HepG2 (cell line): ENCODE measurements around the gene HYCC2. TPM values are rescaled to one million over a fixed set of nuclear protein-coding genes. Genes with fewer than 3 reads are reported as not detected.

ENCODE experiments used
- FOXA1 ChIP-seq, 2 experiments: fragments of 450-650 bp in 1 of 2; sonication (generic) in 1 of 2; formaldehyde crosslinking in 1 of 2; IDR thresholded peaks; 2 replicates each; pipeline versions ENCODE4 v1.4.0 to v1.6.1; 2016 to 2020; ENCODE audit warnings: missing genetic modification reagents in 1 of 2
- FOXK2 ChIP-seq: fragments of 450-650 bp; IDR thresholded peaks from 2 replicates; pipeline ENCODE4 v1.6.1; 2016
- GTF2F1 ChIP-seq: fragments of 150-350 bp; IDR thresholded peaks from 2 replicates; pipeline ENCODE4 v1.6.1; 2014; ENCODE audit warnings: low read length
- KLF9 ChIP-seq: IDR thresholded peaks from 2 replicates; pipeline ENCODE4 v1.6.1; 2016; ENCODE audit warnings: low read depth
- NFE2L1 ChIP-seq: sonication (generic); formaldehyde crosslinking; IDR thresholded peaks from 2 replicates; pipeline ENCODE4 v1.4.0; 2020; ENCODE audit warnings: missing genetic modification reagents, mild to moderate bottlenecking, borderline replicate concordance
- NFIC ChIP-seq: IDR thresholded peaks from 2 replicates; pipeline ENCODE4 v1.6.1; 2012; ENCODE audit warnings: mild to moderate bottlenecking, low read length, inconsistent platforms
- RARA ChIP-seq: IDR thresholded peaks from 2 replicates; pipeline ENCODE4 v1.6.1; 2016; ENCODE audit warnings: missing genetic modification reagents, missing compliant biosample characterization
- SNAI1 ChIP-seq: sonication (generic); formaldehyde crosslinking; IDR thresholded peaks from 2 replicates; pipeline ENCODE4 v1.5.0; 2020; ENCODE audit warnings: mild to moderate bottlenecking, missing genetic modification reagents, borderline replicate concordance
- TGIF2 ChIP-seq: IDR thresholded peaks from 2 replicates; pipeline ENCODE4 v1.6.1; 2016; ENCODE audit warnings: control low read depth, missing compliant biosample characterization
- ZFP82 ChIP-seq: sonication (generic); formaldehyde crosslinking; IDR thresholded peaks from 2 replicates; pipeline ENCODE4 v1.5.1; 2020; ENCODE audit warnings: mild to moderate bottlenecking, missing genetic modification reagents, borderline replicate concordance
- ZNF484 ChIP-seq: sonication (generic); formaldehyde crosslinking; IDR thresholded peaks from 2 replicates; pipeline ENCODE4 v1.5.1; 2020; ENCODE audit warnings: mild to moderate bottlenecking, low read depth, missing genetic modification reagents, borderline replicate concordance
- ZNF569 ChIP-seq: sonication (generic); formaldehyde crosslinking; IDR thresholded peaks from 2 replicates; pipeline ENCODE4 v1.5.0; 2020; ENCODE audit warnings: mild to moderate bottlenecking, missing genetic modification reagents, moderate library complexity, borderline replicate concordance
- ZNF572 ChIP-seq: sonication (generic); formaldehyde crosslinking; IDR thresholded peaks from 2 replicates; pipeline ENCODE4 v1.5.1; 2020; ENCODE audit warnings: mild to moderate bottlenecking, missing genetic modification reagents
- ZNF616 ChIP-seq: sonication (generic); formaldehyde crosslinking; IDR thresholded peaks from 2 replicates; pipeline ENCODE4 v1.5.0; 2020; ENCODE audit warnings: low read depth, mild to moderate bottlenecking, missing genetic modification reagents
- ZNF670 ChIP-seq: sonication (generic); formaldehyde crosslinking; IDR thresholded peaks from 2 replicates; pipeline ENCODE4 v1.8.0; 2022; ENCODE audit warnings: mild to moderate bottlenecking, missing genetic modification reagents, borderline replicate concordance
- ZNF724P ChIP-seq: sonication (generic); formaldehyde crosslinking; IDR thresholded peaks from 2 replicates; pipeline ENCODE4 v1.8.0; 2022; ENCODE audit warnings: missing genetic modification reagents, borderline replicate concordance
- polyA plus RNA-seq, 8 experiments: library from polyadenylated mRNA; depleted of rRNA in 3 of 8; stranded (reverse) in 7 of 8; unstranded in 1 of 8; fragments of >200 nt; fragmentation: Illumina TruSeq in 4 of 8; extraction: Trizol in 4 of 8; gene quantifications; 2 replicates each; pipeline versions ENCODE4 v1.2.1 to v1.2.3, GENCODE V29; 2011 to 2016; ENCODE audit warnings: low read depth in 4 of 8, missing spikeins in 1 of 8, mixed read lengths in 1 of 8; ENCODE audit not compliant: insufficient read depth in 1 of 8
- total RNA-seq, 5 experiments: library from RNA; depleted of rRNA; stranded (reverse); fragments of >200 nt; fragmentation: Illumina TruSeq; extraction: Trizol; gene quantifications; 2 replicates each; pipeline ENCODE4 v1.2.3, GENCODE V29; 2016; ENCODE audit warnings: low read depth in 1 of 5
- TF ChIP-seq, protein P1 (sequence below): sonication (generic); formaldehyde crosslinking; IDR thresholded peaks from 2 replicates; pipeline ENCODE4 v1.9.0; 2021; ENCODE audit warnings: mild to moderate bottlenecking, missing genetic modification reagents
- TF ChIP-seq, protein P2 (sequence below): conservative IDR thresholded peaks from 2 replicates; pipeline ENCODE4 v1.6.1; 2018; ENCODE audit warnings: missing genetic modification reagents
- TF ChIP-seq, protein P3 (sequence below): fragments of 450-650 bp; IDR thresholded peaks from 2 replicates; pipeline ENCODE4 v1.6.1; 2017
- TF ChIP-seq, protein P4 (sequence below): sonication (generic); formaldehyde crosslinking; IDR thresholded peaks from 2 replicates; pipeline ENCODE4 v1.4.0; 2020; ENCODE audit warnings: missing genetic modification reagents

HYCC2 gene
- total and polyA plus RNA-seq, 2 of the 13 experiments (the other 11 are each of a cell fraction or from before 2014, with no cell fraction given), result 4.7 to 13.9 TPM

DNA sequence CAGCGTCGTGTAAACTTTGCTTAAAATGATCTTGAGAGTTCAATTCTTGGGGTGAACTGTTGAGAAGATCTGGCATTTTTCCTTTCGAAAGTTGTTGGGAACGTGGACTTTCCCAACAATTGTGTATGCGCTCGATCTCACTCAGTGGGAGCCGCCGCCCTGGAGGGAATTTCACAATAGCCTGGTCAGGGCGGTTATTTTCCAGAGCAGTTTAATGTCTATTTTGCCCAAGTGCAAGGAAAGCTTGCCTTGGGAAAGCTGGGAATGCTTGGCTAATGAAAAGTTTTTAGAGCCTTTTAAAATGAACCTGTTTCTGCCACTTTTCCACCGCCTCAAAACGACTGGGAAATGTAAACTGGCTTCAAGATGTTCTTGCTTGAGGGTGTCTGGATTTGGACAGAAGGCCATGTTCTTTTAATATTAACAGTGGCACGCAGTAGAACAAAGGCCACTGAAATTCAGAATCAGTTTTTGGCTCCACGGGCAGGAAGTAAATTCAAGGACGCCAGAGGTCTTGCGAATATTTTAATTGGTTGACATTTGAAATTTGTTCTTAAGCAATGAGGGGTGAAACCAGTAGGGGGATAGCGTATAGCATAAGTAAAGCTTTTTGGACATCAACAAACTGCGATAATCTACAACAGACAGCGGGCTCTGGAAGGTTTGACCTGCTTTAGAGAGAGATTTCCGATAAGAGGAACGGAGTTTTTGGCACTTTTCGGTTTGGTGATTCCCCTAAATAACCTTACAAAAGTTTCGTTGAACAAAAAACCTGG lies 45.7 kb upstream of the HYCC2 start (continued):
- TF ChIP-seq, protein P1, sequence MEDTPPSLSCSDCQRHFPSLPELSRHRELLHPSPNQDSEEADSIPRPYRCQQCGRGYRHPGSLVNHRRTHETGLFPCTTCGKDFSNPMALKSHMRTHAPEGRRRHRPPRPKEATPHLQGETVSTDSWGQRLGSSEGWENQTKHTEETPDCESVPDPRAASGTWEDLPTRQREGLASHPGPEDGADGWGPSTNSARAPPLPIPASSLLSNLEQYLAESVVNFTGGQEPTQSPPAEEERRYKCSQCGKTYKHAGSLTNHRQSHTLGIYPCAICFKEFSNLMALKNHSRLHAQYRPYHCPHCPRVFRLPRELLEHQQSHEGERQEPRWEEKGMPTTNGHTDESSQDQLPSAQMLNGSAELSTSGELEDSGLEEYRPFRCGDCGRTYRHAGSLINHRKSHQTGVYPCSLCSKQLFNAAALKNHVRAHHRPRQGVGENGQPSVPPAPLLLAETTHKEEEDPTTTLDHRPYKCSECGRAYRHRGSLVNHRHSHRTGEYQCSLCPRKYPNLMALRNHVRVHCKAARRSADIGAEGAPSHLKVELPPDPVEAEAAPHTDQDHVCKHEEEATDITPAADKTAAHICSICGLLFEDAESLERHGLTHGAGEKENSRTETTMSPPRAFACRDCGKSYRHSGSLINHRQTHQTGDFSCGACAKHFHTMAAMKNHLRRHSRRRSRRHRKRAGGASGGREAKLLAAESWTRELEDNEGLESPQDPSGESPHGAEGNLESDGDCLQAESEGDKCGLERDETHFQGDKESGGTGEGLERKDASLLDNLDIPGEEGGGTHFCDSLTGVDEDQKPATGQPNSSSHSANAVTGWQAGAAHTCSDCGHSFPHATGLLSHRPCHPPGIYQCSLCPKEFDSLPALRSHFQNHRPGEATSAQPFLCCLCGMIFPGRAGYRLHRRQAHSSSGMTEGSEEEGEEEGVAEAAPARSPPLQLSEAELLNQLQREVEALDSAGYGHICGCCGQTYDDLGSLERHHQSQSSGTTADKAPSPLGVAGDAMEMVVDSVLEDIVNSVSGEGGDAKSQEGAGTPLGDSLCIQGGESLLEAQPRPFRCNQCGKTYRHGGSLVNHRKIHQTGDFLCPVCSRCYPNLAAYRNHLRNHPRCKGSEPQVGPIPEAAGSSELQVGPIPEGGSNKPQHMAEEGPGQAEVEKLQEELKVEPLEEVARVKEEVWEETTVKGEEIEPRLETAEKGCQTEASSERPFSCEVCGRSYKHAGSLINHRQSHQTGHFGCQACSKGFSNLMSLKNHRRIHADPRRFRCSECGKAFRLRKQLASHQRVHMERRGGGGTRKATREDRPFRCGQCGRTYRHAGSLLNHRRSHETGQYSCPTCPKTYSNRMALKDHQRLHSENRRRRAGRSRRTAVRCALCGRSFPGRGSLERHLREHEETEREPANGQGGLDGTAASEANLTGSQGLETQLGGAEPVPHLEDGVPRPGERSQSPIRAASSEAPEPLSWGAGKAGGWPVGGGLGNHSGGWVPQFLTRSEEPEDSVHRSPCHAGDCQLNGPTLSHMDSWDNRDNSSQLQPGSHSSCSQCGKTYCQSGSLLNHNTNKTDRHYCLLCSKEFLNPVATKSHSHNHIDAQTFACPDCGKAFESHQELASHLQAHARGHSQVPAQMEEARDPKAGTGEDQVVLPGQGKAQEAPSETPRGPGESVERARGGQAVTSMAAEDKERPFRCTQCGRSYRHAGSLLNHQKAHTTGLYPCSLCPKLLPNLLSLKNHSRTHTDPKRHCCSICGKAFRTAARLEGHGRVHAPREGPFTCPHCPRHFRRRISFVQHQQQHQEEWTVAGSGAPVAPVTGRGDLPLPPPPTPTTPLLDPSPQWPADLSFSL, result 0 out of 2 replicates have a peak, but pooled peaks have one; percentile 25
- TF ChIP-seq, protein P2, sequence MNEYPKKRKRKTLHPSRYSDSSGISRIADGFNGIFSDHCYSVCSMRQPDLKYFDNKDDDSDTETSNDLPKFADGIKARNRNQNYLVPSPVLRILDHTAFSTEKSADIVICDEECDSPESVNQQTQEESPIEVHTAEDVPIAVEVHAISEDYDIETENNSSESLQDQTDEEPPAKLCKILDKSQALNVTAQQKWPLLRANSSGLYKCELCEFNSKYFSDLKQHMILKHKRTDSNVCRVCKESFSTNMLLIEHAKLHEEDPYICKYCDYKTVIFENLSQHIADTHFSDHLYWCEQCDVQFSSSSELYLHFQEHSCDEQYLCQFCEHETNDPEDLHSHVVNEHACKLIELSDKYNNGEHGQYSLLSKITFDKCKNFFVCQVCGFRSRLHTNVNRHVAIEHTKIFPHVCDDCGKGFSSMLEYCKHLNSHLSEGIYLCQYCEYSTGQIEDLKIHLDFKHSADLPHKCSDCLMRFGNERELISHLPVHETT (CRISPR knock-in tag), result no peak
- no peak for TF ChIP-seq ZNF572 (CRISPR knock-in tag)
- TF ChIP-seq ZFP82 (CRISPR knock-in tag), result no peak
- TF ChIP-seq GTF2F1, result no peak
- no peak for TF ChIP-seq ZNF569
- no peak for TF ChIP-seq ZNF616 (CRISPR knock-in tag)
- no peak; the same call in 1 of the 2 replicates for TF ChIP-seq SNAI1 (CRISPR knock-in tag)
- TF ChIP-seq FOXK2, result no peak
- no peak for TF ChIP-seq ZNF724P
- no peak; the same call in 1 of the 2 replicates for TF ChIP-seq RARA (CRISPR knock-in tag)
- no peak; the same call in 1 of the 2 replicates for TF ChIP-seq NFIC
- no peak for TF ChIP-seq NFE2L1 (CRISPR knock-in tag)
- TF ChIP-seq FOXA1 (IDR thresholded peaks at IDR 0.05), result no peak
- TF ChIP-seq FOXA1 (CRISPR knock-in tag; IDR thresholded peaks at IDR 0.05), result no peak
- no peak for TF ChIP-seq KLF9 (CRISPR knock-in tag)
- TF ChIP-seq, protein P3, sequence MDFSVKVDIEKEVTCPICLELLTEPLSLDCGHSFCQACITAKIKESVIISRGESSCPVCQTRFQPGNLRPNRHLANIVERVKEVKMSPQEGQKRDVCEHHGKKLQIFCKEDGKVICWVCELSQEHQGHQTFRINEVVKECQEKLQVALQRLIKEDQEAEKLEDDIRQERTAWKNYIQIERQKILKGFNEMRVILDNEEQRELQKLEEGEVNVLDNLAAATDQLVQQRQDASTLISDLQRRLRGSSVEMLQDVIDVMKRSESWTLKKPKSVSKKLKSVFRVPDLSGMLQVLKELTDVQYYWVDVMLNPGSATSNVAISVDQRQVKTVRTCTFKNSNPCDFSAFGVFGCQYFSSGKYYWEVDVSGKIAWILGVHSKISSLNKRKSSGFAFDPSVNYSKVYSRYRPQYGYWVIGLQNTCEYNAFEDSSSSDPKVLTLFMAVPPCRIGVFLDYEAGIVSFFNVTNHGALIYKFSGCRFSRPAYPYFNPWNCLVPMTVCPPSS, result no peak
- no peak for TF ChIP-seq TGIF2 (CRISPR knock-in tag)
- TF ChIP-seq ZNF670 (CRISPR knock-in tag), result no peak
- no peak for TF ChIP-seq ZNF484 (CRISPR knock-in tag)
- TF ChIP-seq, protein P4, sequence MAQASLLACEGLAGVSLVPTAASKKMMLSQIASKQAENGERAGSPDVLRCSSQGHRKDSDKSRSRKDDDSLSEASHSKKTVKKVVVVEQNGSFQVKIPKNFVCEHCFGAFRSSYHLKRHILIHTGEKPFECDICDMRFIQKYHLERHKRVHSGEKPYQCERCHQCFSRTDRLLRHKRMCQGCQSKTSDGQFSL (CRISPR knock-in tag), result no peak
